Measurements from ENCODE around the gene POLR3B. TPM values are rescaled to one million over a fixed set of nuclear protein-coding genes. Genes with fewer than 3 reads are reported as not detected.
A peak's percentile ranks its signal among the peaks of the same experiment; 100 is the strongest.

The POLR3B gene
- total RNA-seq, 4 donors from 2014 or later: 5.1 to 10.7 (median 7.4) TPM

DNA sequence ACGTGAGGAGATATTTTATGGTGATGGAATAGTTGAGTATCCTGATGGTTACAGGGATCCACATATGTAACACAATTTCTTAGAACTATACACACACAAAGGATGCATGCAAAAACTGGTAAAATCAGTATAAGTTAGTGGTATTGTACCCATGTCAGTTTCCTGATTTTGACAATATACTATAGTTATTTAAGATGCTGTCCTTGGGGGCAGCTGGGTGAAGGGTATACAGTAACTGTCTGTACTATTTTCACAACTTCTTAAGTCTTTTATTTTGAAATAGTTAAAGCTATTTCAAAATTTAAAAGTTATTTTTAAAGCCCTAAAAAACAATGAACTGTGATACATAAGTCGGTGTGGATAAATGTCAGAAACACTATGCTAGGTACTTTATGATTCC lies 24.5 kb upstream of the POLR3B start:
- Histone ChIP-seq H3K4me1 (no peaks in the 10 kb centered on the region), H3K4me3 (no peak overlapping the region), H3K27ac (no peak overlapping the region), H3K36me3 (peaks cover 0 to 44% (median 0%) of the 10 kb centered on the region in 3 donors), H3K27me3 (no peaks in the 10 kb centered on the region), H3K9me3 (no peaks in the 10 kb centered on the region)
- DNase-seq: no peak
- TF ChIP-seq POLR2A (IDR thresholded peaks at IDR 0.05): no peak
- TF ChIP-seq, protein P1, sequence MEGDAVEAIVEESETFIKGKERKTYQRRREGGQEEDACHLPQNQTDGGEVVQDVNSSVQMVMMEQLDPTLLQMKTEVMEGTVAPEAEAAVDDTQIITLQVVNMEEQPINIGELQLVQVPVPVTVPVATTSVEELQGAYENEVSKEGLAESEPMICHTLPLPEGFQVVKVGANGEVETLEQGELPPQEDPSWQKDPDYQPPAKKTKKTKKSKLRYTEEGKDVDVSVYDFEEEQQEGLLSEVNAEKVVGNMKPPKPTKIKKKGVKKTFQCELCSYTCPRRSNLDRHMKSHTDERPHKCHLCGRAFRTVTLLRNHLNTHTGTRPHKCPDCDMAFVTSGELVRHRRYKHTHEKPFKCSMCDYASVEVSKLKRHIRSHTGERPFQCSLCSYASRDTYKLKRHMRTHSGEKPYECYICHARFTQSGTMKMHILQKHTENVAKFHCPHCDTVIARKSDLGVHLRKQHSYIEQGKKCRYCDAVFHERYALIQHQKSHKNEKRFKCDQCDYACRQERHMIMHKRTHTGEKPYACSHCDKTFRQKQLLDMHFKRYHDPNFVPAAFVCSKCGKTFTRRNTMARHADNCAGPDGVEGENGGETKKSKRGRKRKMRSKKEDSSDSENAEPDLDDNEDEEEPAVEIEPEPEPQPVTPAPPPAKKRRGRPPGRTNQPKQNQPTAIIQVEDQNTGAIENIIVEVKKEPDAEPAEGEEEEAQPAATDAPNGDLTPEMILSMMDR (IDR thresholded peaks at IDR 0.05): no peak

- H3K36me3 ChIP-seq: peaks cover 0 to 44% (median 0%) of the 10 kb centered on the region in 3 donors
Observed at GRCh38 chr12:106333756-106334155, 23.8 kb upstream of the POLR3B start.

DNA sequence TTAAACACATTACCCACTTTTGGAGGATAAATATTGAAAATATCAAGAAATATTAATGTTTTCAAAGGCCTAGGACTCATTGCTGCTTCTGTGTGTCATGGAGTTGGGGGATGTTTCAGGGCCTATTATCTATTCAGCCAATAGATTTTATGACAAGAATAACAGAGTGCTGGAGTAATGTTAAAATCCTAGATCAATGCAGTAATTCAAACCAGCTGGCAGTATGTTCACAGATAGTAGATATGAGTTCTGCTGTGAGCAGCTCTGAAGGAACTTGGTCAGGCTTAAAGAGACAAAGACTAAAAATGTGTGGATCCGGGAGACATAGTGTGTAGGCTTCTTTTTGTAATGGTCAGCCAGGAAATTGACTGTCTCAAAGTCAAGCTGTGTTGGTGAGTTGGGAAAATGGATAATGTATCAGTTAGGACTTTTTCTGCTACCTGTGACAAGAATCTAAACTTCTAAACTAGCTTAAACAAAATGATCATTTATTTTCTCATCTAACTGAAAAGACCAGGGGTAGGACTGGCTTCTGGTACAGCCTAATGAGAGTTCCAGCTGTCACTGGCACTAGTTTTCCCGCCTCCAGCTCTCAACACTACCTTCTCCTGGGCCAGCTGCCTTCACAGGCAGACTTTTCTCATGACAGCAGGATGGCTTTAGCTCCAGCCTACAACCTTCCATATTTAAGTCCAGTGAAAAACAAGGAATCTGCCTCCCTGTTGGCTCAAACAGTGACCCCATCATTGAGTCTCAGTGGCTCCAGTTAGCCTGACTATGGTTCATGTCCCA lies 16.3 kb upstream of the POLR3B start:
- TF ChIP-seq, protein P1 (IDR thresholded peaks at IDR 0.05): no peak
- TF ChIP-seq POLR2A (IDR thresholded peaks at IDR 0.05): no peak
- Histone ChIP-seq H3K27me3 (no peaks in the 10 kb centered on the region), H3K36me3 (peaks cover 0 to 5% (median 0%) of the 10 kb centered on the region in 3 donors), H3K4me3 (no peak overlapping the region), H3K4me1 (peaks cover 0 to 21% (median 0%) of the 10 kb centered on the region in 4 donors), H3K27ac (no peak overlapping the region), H3K9me3 (no peaks in the 10 kb centered on the region)
- DNase-seq: no peak

More at GRCh38 chr12:106333756-106334155, 23.8 kb upstream of the POLR3B start:
- Histone ChIP-seq H3K4me1 (no peaks in the 10 kb centered on the region), H3K27ac (no peak overlapping the region), H3K9me3 (no peaks in the 10 kb centered on the region), H3K4me3 (no peak overlapping the region), H3K27me3 (no peaks in the 10 kb centered on the region)
- no peak for TF ChIP-seq POLR2A (IDR thresholded peaks at IDR 0.05)
- TF ChIP-seq, protein P1 (IDR thresholded peaks at IDR 0.05): no peak
- DNase-seq: no peak

GRCh38 chr12:106342397-106343213 lies 14.9 kb upstream of the POLR3B start:
- no peaks in the 10 kb centered on the region for H3K27me3 ChIP-seq
- H3K36me3 ChIP-seq: peaks cover 0 to 15% (median 0%) of the 10 kb centered on the region in 3 donors
- TF ChIP-seq, protein P1 (IDR thresholded peaks at IDR 0.05): peak in 1 of 6 experiments; percentile 12
- TF ChIP-seq POLR2A (IDR thresholded peaks at IDR 0.05): no peak
- H3K27ac ChIP-seq: peak overlapping the region in 2 of 4 donors; percentile 46 to 58
- H3K4me1 ChIP-seq: peaks cover 0 to 21% (median 0%) of the 10 kb centered on the region in 4 donors
- DNase-seq: peak in 1 of 3 donors; percentile 74
- no peak overlapping the region for H3K4me3 ChIP-seq
- no peaks in the 10 kb centered on the region for H3K9me3 ChIP-seq

DNA sequence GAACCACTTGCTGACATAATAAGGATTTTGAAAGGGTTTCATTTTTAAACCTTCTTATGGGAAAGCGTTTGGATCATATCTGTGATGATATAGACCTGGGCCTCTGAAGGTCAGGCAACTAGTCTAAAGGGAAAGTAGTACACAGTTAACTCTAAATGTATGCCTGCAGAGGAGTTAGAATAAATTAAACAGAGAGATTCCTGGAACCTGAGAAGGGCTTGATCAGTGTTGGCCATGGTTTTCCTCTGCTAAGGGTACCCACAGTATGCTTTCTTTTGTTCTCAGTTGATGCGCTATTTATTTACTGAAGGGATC lies 14.4 kb upstream of the POLR3B start:
- Histone ChIP-seq H3K9me3 (no peaks in the 10 kb centered on the region), H3K27me3 (no peaks in the 10 kb centered on the region), H3K4me3 (no peak overlapping the region), H3K36me3 (peaks cover 0 to 19% (median 0%) of the 10 kb centered on the region in 3 donors), H3K27ac (peak overlapping the region in 2 of 4 donors; percentile 46 to 58), H3K4me1 (peaks cover 0 to 21% (median 0%) of the 10 kb centered on the region in 4 donors)
- DNase-seq: no peak
- no peak for TF ChIP-seq POLR2A (IDR thresholded peaks at IDR 0.05)
- TF ChIP-seq, protein P1 (IDR thresholded peaks at IDR 0.05): no peak
